HG03139 (cell line): ENCODE results near the gene PRDX2.

ENCODE experiments used
- ATAC-seq: cut with Tn5 transposase; IDR thresholded peaks from one replicate; pipeline ENCODE4 v1.9.1; 2021; ENCODE audit not compliant: unreplicated experiment

PRDX2 gene

GRCh38 chr19:12792853-12793289 is 8.7 kb downstream of the PRDX2 start:
- ATAC-seq = no peak

- no peak for ATAC-seq
Measured at GRCh38 chr19:12792051-12792852, 9.3 kb downstream of the PRDX2 start.

GRCh38 chr19:12791345-12792050 is 10.1 kb downstream of the PRDX2 start, which contains the start of gene JUNB:
Gene JUNB (plus strand): TSS chr19:12791486. CDS start chr19:12791772, 286 bp downstream.
- peak; percentile 31 for ATAC-seq

- ATAC-seq = no peak
Measured at GRCh38 chr19:12790628-12791344, 10.8 kb downstream of the PRDX2 start.

- peak; percentile 29 for ATAC-seq
Measured at GRCh38 chr19:12789904-12790619, 11.5 kb downstream of the PRDX2 start.

GRCh38 chr19:12789098-12789903 is 12.3 kb downstream of the PRDX2 start:
- no peak for ATAC-seq

GRCh38 chr19:12788682-12789097 is 12.9 kb downstream of the PRDX2 start:
- no peak for ATAC-seq

- no peak for ATAC-seq
Measured at GRCh38 chr19:12788042-12788681, 13.4 kb downstream of the PRDX2 start.

GRCh38 chr19:12787458-12787857 is 14.1 kb downstream of the PRDX2 start:
- no peak for ATAC-seq

- ATAC-seq = no peak
Measured at GRCh38 chr19:12786952-12787351, 14.6 kb downstream of the PRDX2 start.

GRCh38 chr19:12786141-12786870 is 15.3 kb downstream of the PRDX2 start:
- ATAC-seq = no peak

GRCh38 chr19:12785431-12786031 is 16.1 kb downstream of the PRDX2 start:
- ATAC-seq = no peak

- no peak for ATAC-seq
Measured at GRCh38 chr19:12784871-12785430, 16.6 kb downstream of the PRDX2 start.

- no peak for ATAC-seq
Measured at GRCh38 chr19:12784394-12784870, 17.2 kb downstream of the PRDX2 start.

- no peak for ATAC-seq
Measured at GRCh38 chr19:12783849-12784393, 17.7 kb downstream of the PRDX2 start.

GRCh38 chr19:12783291-12783848 is 18.2 kb downstream of the PRDX2 start:
- ATAC-seq = no peak
